ENCODE results near the gene OR1L6.

OR1L6 gene

GRCh38 chr9:122785269-122785668 is 43.2 kb downstream of the OR1L6 start:
- Mint-ChIP-seq H3K4me3 (no peak overlapping the region), H3K4me1 (no peaks in the 10 kb centered on the region), H3K27ac (no peak overlapping the region), H3K36me3 (ENCODE audit: low read depth) (no peaks in the 10 kb centered on the region), H3K27me3 (ENCODE audit: low read depth, poor library complexity) (peaks cover 9% of the 10 kb centered on the region), H3K9me3 (peaks cover 25% of the 10 kb centered on the region)
- TF ChIP-seq CTCF (IDR thresholded peaks at IDR 0.05), result no peak
- DNase-seq, result no peak

GRCh38 chr9:122786338-122786737 is 44.2 kb downstream of the OR1L6 start:
- peaks cover 8% of the 10 kb centered on the region for H3K27me3 Mint-ChIP-seq (ENCODE audit: low read depth, poor library complexity)
- H3K9me3 Mint-ChIP-seq, result peaks cover 28% of the 10 kb centered on the region
- H3K4me3 Mint-ChIP-seq, result no peak overlapping the region
- no peaks in the 10 kb centered on the region for H3K36me3 Mint-ChIP-seq (ENCODE audit: low read depth)
- no peak overlapping the region for H3K27ac Mint-ChIP-seq
- no peak for TF ChIP-seq CTCF (IDR thresholded peaks at IDR 0.05)
- no peak for DNase-seq
- no peaks in the 10 kb centered on the region for H3K4me1 Mint-ChIP-seq

- no peak for DNase-seq
- Mint-ChIP-seq H3K4me3 (no peak within 1 kb of the TSS), H3K36me3 (ENCODE audit: low read depth) (no peaks in the 10 kb centered on the region), H3K9me3 (peaks cover 42% of the 10 kb centered on the region), H3K27ac (no peak within 1 kb of the TSS), H3K27me3 (ENCODE audit: low read depth, poor library complexity) (peaks cover 11% of the 10 kb centered on the region), H3K4me1 (no peaks in the 10 kb centered on the region)
- no peak for TF ChIP-seq CTCF (IDR thresholded peaks at IDR 0.05)
Observed at GRCh38 chr9:122788831-122789230, 46.7 kb downstream of the OR1L6 start, which contains the start of gene OR5C1. OR5C1 (plus strand) TSS chr9:122788933; CDS start chr9:122788933, 0 bp downstream.

GRCh38 chr9:122789256-122790046 is 47.3 kb downstream of the OR1L6 start:
- Mint-ChIP-seq H3K4me3 (no peak overlapping the region), H3K9me3 (peaks cover 48% of the 10 kb centered on the region), H3K27ac (no peak overlapping the region), H3K36me3 (ENCODE audit: low read depth) (no peaks in the 10 kb centered on the region), H3K4me1 (no peaks in the 10 kb centered on the region), H3K27me3 (ENCODE audit: low read depth, poor library complexity) (peaks cover 11% of the 10 kb centered on the region)
- no peak for DNase-seq
- TF ChIP-seq CTCF (IDR thresholded peaks at IDR 0.05), result no peak

GRCh38 chr9:122791872-122792669 is 50.0 kb downstream of the OR1L6 start:
- no peak for DNase-seq
- Mint-ChIP-seq H3K27ac (no peak overlapping the region), H3K4me1 (no peaks in the 10 kb centered on the region), H3K9me3 (peaks cover 56% of the 10 kb centered on the region), H3K36me3 (ENCODE audit: low read depth) (no peaks in the 10 kb centered on the region), H3K4me3 (no peak overlapping the region), H3K27me3 (ENCODE audit: low read depth, poor library complexity) (peaks cover 14% of the 10 kb centered on the region)
- no peak for TF ChIP-seq CTCF (IDR thresholded peaks at IDR 0.05)
